Activated T-cell treated with anti-CD3 and anti-CD28 coated beads, Interleukin-2, amount 50 U/mL, for 4 hours (primary cell): ENCODE data around the gene FADS2. TPM values are rescaled to one million over a fixed set of nuclear protein-coding genes. Genes with fewer than 3 reads are reported as not detected.

ENCODE experiments used
- ATAC-seq, 2 donors: fragments of 200-7000 bp; cut with Tn5 transposase; one replicate each; pipeline ENCODE4 v1.10.0; 2021
- DNase-seq: peaks from one replicate; pipeline ENCODE4 v3.0.0-alpha.2; 2020
- H3K27me3 Mint-ChIP-seq: one replicate; pipeline ENCODE4 v1.8.0; 2021; ENCODE audit warnings: low read depth, mixed read lengths
- H3K36me3 Mint-ChIP-seq: one replicate; pipeline ENCODE4 v1.8.0; 2022; ENCODE audit warnings: mixed read lengths; ENCODE audit not compliant: insufficient read depth
- H3K4me1 Mint-ChIP-seq: one replicate; pipeline ENCODE4 v1.8.0; 2021; ENCODE audit warnings: low read depth, mixed read lengths
- H3K4me3 Mint-ChIP-seq: one replicate; pipeline ENCODE4 v1.8.0; 2021; ENCODE audit warnings: mild to moderate bottlenecking, moderate library complexity, mixed read lengths
- H3K9me3 Mint-ChIP-seq: one replicate; pipeline ENCODE4 v1.8.0; 2021; ENCODE audit warnings: mixed read lengths
- total RNA-seq, 3 donors: library from RNA; stranded (reverse); gene quantifications; one replicate each; pipeline ENCODE4 v1.2.1, GENCODE V29; 2021

Gene FADS2
- total RNA-seq, 3 donors from 2014 or later = 2.5 to 3.6 (median 3.1) TPM

DNA sequence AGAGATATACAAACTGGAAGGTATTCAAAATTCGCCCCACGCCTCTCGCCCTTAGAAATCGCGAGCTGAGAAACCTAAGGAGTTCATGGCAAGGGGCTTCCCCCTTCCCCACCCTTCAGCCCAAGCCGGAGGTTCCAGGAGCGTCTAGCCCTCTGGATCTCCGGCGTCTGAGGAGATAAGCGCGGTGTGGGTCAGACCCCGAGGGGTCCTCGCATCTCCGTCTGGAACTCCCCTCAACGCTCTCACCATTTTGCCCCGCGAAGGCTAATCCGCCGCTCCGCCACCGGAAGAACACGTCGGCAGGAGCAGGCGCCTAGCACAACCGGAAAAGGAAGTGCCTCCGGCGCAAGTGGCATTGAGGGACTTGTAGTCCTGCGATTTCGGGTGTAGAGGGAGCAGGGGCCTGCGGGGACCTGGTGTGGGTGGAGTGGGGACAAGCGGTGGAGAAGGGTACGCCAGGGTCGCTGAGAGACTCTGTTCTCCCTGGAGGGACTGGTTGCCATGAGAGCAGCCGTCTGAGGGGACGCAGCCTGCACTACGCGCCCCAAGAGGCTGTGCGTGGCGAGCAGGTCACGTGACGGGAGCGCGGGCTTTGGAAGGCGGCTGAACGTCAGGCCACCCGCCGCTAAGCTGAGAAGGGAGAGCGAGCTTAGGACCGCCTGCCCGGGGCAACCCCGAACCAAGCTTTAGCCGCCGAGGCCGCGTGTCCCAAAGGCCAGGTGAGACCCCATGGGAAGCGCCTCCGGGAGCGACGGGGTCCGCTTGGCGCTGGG lies 35.6 kb upstream of the FADS2 start, which contains the start of the genes FEN1 and TMEM258:
Gene FEN1, plus strand, starts transcription at position 602 of the 773 bp plus-strand sequence. CDS start 2,451 bp downstream, outside the sequence.
Gene TMEM258, minus strand, starts transcription at position 290 of the 773 bp plus-strand sequence. Its CDS starts 41 bp downstream, at position 249.
- H3K4me3 Mint-ChIP-seq = peak within 1 kb of the TSS; percentile 94
- H3K4me1 Mint-ChIP-seq = peaks cover 26% of the 10 kb centered on the region
- no peaks in the 10 kb centered on the region for H3K9me3 Mint-ChIP-seq
- ATAC-seq (peak; percentile 95), DNase-seq (peak; percentile 75)
- H3K27me3 Mint-ChIP-seq = no peaks in the 10 kb centered on the region
- peaks cover 34% of the 10 kb centered on the region for H3K36me3 Mint-ChIP-seq

DNA sequence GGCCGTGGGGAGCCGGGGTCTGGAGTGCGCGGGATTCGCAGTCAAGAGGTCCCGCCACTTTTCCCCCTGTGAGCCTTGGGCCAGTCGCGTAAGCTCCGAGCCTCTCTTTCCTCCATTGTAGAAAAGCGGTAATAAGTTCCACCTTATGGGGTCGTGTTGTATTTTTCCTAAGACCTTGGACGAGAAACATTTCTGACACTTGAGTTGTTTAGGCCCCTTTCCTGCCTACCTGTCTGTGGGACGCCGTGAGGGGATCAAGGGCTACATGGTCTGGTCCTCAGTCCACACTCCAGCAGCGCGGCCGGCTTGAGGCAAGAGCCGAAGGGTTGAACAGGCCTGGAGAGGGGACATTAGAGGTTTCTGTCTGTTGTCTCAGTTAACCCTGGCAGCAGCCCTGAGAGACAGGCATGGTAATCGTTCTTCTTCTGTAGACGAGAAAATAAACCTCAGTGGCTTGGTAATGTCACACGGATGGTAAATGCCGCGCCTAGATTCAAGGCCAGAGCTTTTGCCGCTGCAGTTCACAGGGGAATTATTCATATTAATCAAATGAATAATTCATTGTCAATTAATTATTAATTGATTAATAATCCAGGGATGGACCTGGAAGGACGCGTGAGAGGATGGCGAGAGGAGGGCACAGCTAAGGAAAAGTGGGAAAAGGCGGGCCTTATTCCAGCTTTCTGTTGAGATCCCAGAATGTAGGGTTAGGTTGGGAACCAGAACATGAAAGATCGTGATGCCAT lies 34.8 kb upstream of the FADS2 start:
- H3K4me3 Mint-ChIP-seq = peak overlapping the region; percentile 94
- H3K27me3 Mint-ChIP-seq = no peaks in the 10 kb centered on the region
- peaks cover 34% of the 10 kb centered on the region for H3K36me3 Mint-ChIP-seq
- ATAC-seq (peak; percentile 30 to 38), DNase-seq (no peak)
- no peaks in the 10 kb centered on the region for H3K9me3 Mint-ChIP-seq
- H3K4me1 Mint-ChIP-seq = peaks cover 26% of the 10 kb centered on the region

DNA sequence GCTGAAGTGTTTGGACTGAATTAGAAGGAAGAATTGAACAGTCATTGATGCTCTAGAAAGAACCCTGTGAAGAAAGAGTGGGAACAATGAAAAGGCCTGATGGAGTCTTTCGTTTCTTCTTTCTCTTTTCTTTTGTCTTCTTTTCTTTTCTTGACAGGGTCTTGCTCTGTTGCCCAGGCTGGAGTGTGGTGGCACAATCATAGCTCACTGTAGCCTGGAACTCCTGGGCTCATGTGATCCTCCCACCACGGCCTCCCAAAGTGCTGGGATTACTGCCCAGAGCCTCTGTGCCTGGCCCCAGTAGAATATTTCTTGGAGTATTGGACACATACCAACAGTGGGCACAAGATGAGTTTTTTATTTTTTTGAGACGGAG lies 34.3 kb upstream of the FADS2 start:
- peaks cover 34% of the 10 kb centered on the region for H3K36me3 Mint-ChIP-seq
- peaks cover 26% of the 10 kb centered on the region for H3K4me1 Mint-ChIP-seq
- ATAC-seq (no peak), DNase-seq (no peak)
- no peaks in the 10 kb centered on the region for H3K9me3 Mint-ChIP-seq
- H3K27me3 Mint-ChIP-seq = no peaks in the 10 kb centered on the region
- H3K4me3 Mint-ChIP-seq = peak overlapping the region; percentile 94

DNA sequence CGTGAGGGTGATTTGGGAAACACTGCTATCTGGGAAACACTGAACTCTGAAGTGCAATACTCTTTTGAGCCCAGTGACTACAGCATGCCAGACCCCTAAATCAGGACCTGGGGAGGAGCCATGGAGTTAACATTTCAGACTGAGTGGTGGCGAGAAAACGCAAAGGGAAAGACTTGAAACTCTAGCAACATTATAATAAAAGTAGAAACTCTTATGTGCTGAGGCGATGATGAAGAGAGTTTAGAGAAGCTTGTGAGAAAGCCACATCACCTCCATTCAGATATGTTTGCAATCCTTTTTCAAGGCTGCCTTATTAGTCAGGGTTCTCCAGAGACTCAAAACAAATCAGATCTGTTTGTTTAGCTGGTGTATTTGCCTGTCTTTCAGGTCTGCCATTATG lies 33.5 kb upstream of the FADS2 start:
- no peak for ATAC-seq
- Mint-ChIP-seq H3K4me3 (no peak overlapping the region), H3K4me1 (peaks cover 25% of the 10 kb centered on the region), H3K9me3 (no peaks in the 10 kb centered on the region), H3K27me3 (no peaks in the 10 kb centered on the region), H3K36me3 (peaks cover 28% of the 10 kb centered on the region)
- no peak for DNase-seq

DNA sequence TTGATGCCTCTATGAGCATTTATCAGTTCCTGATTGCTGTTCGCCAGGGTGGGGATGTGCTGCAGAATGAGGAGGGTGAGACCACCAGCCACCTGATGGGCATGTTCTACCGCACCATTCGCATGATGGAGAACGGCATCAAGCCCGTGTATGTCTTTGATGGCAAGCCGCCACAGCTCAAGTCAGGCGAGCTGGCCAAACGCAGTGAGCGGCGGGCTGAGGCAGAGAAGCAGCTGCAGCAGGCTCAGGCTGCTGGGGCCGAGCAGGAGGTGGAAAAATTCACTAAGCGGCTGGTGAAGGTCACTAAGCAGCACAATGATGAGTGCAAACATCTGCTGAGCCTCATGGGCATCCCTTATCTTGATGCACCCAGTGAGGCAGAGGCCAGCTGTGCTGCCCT lies 32.6 kb upstream of the FADS2 start:
- Mint-ChIP-seq H3K4me3 (no peak overlapping the region), H3K4me1 (peaks cover 18% of the 10 kb centered on the region), H3K27me3 (no peaks in the 10 kb centered on the region), H3K9me3 (no peaks in the 10 kb centered on the region), H3K36me3 (peaks cover 24% of the 10 kb centered on the region)
- no peak for ATAC-seq
- no peak for DNase-seq

DNA sequence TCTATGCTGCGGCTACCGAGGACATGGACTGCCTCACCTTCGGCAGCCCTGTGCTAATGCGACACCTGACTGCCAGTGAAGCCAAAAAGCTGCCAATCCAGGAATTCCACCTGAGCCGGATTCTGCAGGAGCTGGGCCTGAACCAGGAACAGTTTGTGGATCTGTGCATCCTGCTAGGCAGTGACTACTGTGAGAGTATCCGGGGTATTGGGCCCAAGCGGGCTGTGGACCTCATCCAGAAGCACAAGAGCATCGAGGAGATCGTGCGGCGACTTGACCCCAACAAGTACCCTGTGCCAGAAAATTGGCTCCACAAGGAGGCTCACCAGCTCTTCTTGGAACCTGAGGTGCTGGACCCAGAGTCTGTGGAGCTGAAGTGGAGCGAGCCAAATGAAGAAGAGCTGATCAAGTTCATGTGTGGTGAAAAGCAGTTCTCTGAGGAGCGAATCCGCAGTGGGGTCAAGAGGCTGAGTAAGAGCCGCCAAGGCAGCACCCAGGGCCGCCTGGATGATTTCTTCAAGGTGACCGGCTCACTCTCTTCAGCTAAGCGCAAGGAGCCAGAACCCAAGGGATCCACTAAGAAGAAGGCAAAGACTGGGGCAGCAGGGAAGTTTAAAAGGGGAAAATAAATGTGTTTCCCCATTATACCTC lies 32.1 kb upstream of the FADS2 start:
- Mint-ChIP-seq H3K36me3 (peaks cover 25% of the 10 kb centered on the region), H3K27me3 (no peaks in the 10 kb centered on the region), H3K9me3 (no peaks in the 10 kb centered on the region), H3K4me3 (no peak overlapping the region), H3K4me1 (peaks cover 18% of the 10 kb centered on the region)
- no peak for ATAC-seq
- DNase-seq = no peak

DNA sequence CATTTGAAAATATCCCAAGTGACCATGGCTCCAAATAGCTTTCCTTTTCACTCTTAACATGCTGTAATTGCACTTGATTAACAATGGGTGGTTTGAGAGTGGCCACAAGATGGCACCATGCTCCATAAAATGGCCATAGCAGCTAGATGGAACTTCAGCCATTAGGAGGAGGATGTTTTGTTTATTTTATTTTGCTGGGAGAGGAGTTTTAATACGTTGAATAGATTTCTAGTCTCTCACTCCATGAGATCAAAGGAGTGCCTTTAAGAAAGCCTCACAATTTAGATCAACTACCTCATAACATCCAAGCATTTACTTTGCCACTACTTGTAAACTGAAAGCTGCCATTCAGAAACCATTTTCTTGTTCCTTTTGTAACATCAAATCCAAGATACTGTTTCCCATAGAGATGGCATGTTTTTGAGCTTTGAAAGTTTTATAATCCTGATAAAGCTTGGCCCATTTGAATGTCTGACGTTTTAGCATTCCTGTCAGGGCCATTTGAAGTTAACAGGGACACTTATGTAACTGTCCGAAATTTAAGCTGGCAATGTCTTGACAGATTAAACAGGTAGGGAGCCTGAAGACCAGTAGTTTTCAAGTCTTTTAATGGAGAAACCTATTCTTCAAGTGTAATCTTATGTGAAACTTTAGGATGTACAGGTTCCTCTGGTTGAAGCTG lies 30.7 kb upstream of the FADS2 start:
- Mint-ChIP-seq H3K4me3 (no peak overlapping the region), H3K4me1 (peaks cover 11% of the 10 kb centered on the region), H3K27me3 (no peaks in the 10 kb centered on the region), H3K36me3 (peaks cover 18% of the 10 kb centered on the region), H3K9me3 (no peaks in the 10 kb centered on the region)
- ATAC-seq (no peak), DNase-seq (peak; percentile 66)

DNA sequence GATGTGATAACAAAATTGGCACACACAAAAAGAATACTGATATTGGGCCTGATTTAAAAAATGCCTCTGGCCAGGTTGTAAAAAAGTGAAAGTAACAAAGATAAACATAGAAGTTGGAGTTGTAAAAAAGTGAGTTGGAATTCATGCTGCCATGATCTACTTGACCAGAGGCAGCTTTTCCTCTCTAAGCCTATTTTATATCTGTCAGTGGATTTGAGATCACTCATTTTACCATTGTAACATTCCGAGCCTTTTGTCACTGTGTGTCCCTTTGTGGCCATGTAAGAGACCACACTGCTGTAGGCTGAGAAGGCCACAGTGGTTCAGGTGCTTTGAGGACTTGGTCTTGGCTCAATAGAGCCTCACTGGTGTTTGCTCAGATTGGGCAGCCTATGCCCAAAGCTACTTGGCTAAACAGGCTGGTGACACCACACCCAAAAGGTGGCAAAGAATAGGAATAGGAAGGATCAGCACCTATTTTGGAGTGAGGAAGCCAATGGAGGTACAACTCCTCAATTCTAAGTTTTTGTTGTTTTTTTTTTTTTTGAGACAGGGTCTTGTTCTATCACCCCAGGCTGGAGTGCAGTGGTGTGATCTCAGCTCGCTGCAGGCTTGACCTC lies 28.3 kb upstream of the FADS2 start:
- H3K4me3 Mint-ChIP-seq = no peak overlapping the region
- H3K36me3 Mint-ChIP-seq = peaks cover 18% of the 10 kb centered on the region
- no peaks in the 10 kb centered on the region for H3K9me3 Mint-ChIP-seq
- no peaks in the 10 kb centered on the region for H3K27me3 Mint-ChIP-seq
- ATAC-seq (no peak), DNase-seq (no peak)
- H3K4me1 Mint-ChIP-seq = peaks cover 5% of the 10 kb centered on the region

DNA sequence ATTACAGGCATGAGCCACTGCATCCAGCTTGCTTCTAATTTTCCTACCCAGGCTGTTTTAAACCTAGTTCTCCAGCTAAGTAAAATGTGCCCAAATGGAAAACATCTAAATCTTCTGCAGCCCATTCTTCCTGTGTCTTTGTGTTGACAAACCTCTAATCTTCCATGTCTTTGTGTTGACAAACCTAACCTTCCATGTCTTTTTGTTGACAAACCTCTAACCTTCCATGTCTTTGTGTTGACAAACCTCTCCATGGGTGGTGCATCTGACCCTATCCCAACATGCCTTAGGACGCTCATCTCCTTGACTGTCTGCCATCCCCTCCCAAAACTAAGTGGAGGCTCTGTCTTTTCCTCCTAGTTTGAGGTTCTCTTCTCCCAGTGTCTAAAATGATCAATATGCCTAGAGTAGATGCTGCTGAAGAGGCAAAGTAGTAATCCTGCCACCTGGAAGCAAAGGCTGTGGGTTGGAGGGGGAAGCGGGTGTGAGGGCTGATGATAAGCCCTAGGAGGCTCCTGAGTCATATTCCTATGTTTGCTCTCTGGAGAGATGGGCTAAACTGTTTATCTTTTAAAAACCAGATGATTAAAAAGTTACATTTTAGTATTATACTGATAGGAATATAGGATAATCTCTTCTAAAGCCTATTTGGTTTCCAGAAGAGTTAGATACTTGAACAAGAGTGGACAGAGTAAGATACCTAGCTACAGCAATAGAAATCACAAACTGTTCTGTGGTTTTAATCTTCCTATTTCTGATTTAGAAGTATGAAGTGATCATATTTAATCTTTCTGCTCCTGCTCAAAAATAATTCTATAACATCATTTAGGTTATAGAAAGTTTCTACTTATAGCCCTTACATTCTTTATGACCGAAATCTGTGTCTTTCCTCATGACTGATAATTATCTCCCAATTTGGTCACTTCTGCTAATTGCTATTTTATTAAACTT lies 27.5 kb upstream of the FADS2 start:
- peaks cover 5% of the 10 kb centered on the region for H3K4me1 Mint-ChIP-seq
- H3K4me3 Mint-ChIP-seq = no peak overlapping the region
- no peak for ATAC-seq

DNA sequence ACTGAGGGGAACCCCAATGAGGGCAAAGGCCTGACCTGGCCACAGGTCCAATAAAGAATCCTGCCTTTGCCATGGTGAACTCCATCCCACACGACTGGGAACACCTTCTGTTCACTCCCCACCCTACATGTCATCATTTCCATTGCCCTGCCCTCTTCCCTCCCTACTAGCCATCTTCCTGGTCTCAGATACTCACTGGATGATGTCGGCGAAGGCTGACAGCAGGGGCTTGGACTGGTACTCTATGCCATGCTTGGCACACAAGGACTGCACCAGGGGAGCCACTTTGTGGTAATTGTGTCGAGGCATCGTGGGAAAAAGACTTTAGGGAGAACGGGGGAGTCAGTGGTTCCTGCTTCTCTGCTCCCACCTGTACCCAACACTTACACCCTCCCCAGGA lies 25.5 kb upstream of the FADS2 start:
- peaks cover 5% of the 10 kb centered on the region for H3K36me3 Mint-ChIP-seq
- no peaks in the 10 kb centered on the region for H3K27me3 Mint-ChIP-seq
- ATAC-seq (no peak), DNase-seq (no peak)
- H3K9me3 Mint-ChIP-seq = no peaks in the 10 kb centered on the region
- no peak overlapping the region for H3K4me3 Mint-ChIP-seq
- no peaks in the 10 kb centered on the region for H3K4me1 Mint-ChIP-seq

More for the DNA sequence above, 27.5 kb upstream of the FADS2 start:
- Mint-ChIP-seq H3K36me3 (peaks cover 18% of the 10 kb centered on the region), H3K27me3 (no peaks in the 10 kb centered on the region), H3K9me3 (no peaks in the 10 kb centered on the region)
- no peak for DNase-seq

DNA sequence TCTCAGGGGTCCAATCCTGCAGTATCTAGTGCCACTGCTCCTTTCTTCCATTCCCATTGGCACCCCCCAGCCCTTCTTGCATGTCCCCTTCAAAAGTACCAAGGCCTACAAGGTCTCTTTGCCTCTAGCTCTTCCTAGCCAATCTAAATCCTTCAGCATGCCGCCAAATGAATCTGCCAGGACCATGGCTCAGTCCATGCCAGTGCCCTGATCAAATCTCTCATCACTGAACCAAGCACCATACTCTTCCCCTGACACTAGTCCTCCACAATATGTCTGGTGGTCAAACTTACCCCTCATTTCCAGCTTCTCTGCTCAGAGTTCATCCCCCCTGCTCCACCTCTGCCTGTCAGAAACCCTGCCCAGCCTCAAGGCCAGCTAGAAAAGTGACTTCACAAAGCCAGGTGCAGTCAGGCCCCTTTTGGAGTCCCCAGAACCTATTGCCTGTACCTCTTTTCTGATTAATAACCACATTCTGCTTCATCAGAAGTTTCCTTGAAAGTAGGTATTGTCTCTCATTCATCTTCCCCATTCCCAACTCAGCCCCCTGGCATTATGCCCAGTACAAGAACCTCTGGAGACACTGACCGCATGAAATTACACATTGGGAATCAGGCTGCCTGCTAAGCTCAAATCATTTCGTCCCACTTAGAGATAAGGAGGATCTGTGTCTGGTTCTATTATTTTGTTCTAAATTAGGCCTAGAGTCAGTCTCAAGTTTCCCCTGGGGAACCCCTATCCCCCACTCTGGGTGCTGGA lies 24.0 kb upstream of the FADS2 start:
- H3K9me3 Mint-ChIP-seq = no peaks in the 10 kb centered on the region
- no peak overlapping the region for H3K4me3 Mint-ChIP-seq
- no peak for ATAC-seq
- no peaks in the 10 kb centered on the region for H3K4me1 Mint-ChIP-seq
- DNase-seq = no peak
- H3K27me3 Mint-ChIP-seq = no peaks in the 10 kb centered on the region
- peaks cover 3% of the 10 kb centered on the region for H3K36me3 Mint-ChIP-seq

DNA sequence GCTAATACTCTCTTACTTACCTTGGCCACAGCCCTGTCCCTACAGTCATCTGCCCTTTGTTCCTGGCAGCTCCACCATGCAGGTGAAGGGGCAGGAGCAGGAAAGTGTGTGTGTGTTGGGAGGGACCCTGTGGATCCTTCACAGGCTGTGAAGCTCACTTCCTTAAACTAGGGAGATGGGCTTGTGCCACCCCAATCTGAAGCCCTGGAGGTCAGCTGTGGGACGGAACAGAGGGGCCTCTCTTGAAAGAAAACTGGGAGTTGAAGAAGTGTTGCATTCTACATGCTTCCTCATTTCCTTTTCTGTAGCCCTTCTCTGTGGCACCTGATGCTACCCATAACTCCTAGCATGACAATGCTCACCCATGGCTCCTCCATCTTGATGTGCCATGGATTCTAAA lies 23.0 kb upstream of the FADS2 start:
- no peaks in the 10 kb centered on the region for H3K4me1 Mint-ChIP-seq
- DNase-seq = no peak

More for the DNA sequence above, 23.0 kb upstream of the FADS2 start:
- H3K4me3 Mint-ChIP-seq = no peak overlapping the region
- no peak for ATAC-seq
- no peaks in the 10 kb centered on the region for H3K9me3 Mint-ChIP-seq
- H3K36me3 Mint-ChIP-seq = peaks cover 3% of the 10 kb centered on the region
- no peaks in the 10 kb centered on the region for H3K27me3 Mint-ChIP-seq
